Measurements from ENCODE around the gene RPS27L.
"Not testable (repeated sequence)": the region's sequence is repeated elsewhere in the genome, so short reads cannot be mapped to it uniquely, and the experiment has no call there.

DNA sequence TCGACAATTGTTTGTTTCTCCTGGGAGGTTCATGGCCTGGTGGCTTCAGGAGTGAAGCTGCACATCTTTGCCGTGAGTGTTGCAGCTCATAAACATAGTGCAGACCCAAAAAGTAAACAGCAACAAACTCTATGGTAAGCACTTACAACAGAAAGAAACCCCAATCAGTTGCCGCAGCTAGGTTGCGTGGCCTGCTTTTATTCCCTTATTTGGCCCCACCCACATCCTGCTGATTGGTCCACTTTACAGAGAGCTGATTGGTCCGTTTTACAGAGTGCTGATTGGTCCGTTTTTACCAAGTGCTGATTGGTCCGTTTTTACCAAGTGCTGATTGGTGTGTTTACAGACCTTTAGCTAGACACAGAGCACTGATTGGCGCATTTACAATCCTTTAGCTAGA is 51.9 kb downstream of the RPS27L start:
- TF ChIP-seq, protein P1, sequence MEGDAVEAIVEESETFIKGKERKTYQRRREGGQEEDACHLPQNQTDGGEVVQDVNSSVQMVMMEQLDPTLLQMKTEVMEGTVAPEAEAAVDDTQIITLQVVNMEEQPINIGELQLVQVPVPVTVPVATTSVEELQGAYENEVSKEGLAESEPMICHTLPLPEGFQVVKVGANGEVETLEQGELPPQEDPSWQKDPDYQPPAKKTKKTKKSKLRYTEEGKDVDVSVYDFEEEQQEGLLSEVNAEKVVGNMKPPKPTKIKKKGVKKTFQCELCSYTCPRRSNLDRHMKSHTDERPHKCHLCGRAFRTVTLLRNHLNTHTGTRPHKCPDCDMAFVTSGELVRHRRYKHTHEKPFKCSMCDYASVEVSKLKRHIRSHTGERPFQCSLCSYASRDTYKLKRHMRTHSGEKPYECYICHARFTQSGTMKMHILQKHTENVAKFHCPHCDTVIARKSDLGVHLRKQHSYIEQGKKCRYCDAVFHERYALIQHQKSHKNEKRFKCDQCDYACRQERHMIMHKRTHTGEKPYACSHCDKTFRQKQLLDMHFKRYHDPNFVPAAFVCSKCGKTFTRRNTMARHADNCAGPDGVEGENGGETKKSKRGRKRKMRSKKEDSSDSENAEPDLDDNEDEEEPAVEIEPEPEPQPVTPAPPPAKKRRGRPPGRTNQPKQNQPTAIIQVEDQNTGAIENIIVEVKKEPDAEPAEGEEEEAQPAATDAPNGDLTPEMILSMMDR (IDR thresholded peaks at IDR 0.05; ENCODE audit: poor library complexity): not testable (repeated sequence)
- not testable (repeated sequence) for TF ChIP-seq EZH2 (IDR thresholded peaks at IDR 0.05; ENCODE audit: borderline replicate concordance); EZH2phosphoT487 (IDR thresholded peaks at IDR 0.05; ENCODE audit: low read depth, severe bottlenecking, unreplicated experiment)
